Stimulated activated CD4-positive, alpha-beta T cell treated with anti-CD3 and anti-CD28 coated beads, Interleukin-2, amount 100 ng/mL, for 4 hours (primary cell): ENCODE data around the gene KRTAP1-5.
"Not testable (repeated sequence)": the region's sequence is repeated elsewhere in the genome, so short reads cannot be mapped to it uniquely, and the experiment has no call there.

ENCODE experiments used
- DNase-seq: peaks from one replicate; pipeline ENCODE4 v3.0.0-alpha.2; 2020; ENCODE audit warnings: low read depth

The KRTAP1-5 gene

DNA sequence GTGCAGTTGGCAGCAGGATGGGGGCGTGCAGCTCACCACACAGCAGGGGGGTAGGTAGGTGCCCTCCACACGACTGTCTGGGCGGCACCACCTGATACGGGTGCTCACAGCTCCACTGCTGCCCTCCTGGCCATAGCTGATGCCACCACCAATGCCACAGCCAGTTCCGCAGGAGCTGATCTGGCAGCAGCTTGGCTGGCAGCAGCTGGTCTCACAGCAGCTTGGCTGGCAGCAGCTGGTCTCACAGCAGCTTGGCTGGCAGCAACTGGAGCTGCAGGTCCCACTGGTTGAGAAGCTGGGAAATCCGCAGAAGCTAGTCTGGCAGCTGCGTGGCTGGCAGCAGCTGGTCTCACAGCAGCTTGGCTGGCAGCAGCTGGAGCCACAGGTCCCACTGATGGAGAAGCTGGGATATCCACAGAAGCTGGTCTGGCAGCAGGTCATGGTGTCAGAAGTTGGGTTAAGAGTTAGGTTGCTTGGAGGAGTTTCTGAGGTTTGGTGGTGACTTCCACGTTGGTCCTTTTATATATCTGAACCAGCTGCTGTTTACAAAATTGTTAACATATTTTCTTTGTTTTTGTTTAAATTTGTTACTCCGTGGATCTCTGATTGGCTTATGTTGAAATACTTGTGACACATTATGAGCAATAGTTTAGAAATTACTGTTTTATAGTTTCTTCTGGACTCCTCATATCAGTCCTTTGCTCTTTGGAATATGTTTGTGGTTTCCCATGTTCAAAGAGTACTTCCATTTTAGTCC, at the start of gene KRTAP1-5:
TSS of gene KRTAP1-5 (minus strand) at position 494 of the 757 bp plus-strand sequence. CDS start at position 441, 53 bp downstream.
- DNase-seq, result no peak

- DNase-seq, result no peak
Observed at GRCh38 chr17:41076788-41077187, 49.8 kb upstream of the KRTAP1-5 start.

DNA sequence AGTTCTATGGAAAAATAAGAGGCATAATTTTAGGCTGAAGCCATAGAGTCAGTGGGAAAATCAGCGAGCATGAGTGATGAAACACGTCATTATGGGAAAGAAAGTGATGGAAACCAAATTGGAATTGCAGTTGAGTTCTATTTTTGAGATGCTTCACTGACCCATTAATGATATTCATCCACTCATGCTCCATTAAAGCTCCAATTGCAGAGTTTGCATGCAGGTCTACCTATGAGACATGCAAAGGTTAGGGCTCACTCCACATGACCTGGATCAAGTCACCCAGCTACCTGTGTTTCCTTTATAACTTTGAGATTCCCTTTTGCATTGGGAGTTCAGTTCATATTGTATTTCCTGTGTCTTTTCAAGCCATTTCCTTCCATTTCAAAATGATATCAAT, 46.7 kb upstream of the KRTAP1-5 start:
- DNase-seq, result no peak

DNA sequence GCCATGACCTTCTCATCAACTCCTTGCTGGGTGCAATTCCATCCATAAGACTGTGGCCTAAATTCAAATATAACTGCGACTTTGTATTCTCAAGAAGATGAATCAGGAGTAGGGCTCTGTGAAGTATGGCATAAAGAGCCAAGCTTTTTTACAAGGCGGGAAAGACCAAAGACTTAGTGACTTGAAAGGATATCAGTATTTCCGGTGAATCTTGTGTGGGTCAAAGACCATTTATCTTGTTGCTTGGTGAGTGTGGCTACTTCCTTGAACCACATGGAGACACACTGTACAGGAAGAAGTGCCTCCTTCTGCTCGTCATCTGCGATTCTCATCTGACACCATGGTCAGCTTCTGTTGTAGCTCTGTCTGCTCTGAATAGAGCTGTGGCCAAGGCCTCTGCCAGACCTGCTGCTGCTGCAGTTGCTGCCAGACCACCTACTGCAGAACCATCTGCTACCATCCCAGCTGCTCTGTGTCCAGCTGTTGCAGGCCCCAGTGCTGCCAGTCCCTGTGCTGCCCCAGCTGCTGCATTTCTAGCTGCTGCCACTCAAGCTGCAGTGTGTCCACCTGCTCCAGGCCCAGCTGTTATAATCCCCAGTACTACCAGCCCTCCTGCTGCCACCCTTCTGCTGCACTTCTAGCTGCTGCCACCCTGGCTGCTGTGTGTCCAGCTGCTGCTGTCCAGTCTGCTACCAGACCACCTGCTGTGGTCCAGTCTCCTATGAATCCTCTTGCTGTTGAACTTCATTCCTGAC, 44.8 kb upstream of the KRTAP1-5 start:
- DNase-seq, result no peak

GRCh38 chr17:41069031-41069430, 42.0 kb upstream of the KRTAP1-5 start:
- DNase-seq, result no peak

DNA sequence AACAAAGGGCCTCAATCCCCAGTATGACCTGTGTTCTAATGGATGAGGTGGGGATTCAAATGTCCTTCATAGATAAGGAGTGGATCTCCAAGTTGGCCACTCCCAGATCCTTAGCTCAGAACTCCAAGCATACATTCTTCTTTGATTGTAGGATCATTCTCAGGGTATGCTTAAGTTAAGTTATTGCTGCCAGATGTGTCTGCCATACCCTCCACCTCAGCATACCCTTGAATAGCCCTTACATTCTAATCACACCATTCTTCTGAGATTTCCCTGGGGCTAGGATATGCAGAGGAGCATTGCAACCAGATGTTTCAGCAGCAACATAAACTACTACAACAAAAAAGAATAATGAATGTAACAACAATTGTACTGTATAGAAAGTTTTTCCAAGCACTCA, 40.3 kb upstream of the KRTAP1-5 start:
- DNase-seq, result no peak

DNA sequence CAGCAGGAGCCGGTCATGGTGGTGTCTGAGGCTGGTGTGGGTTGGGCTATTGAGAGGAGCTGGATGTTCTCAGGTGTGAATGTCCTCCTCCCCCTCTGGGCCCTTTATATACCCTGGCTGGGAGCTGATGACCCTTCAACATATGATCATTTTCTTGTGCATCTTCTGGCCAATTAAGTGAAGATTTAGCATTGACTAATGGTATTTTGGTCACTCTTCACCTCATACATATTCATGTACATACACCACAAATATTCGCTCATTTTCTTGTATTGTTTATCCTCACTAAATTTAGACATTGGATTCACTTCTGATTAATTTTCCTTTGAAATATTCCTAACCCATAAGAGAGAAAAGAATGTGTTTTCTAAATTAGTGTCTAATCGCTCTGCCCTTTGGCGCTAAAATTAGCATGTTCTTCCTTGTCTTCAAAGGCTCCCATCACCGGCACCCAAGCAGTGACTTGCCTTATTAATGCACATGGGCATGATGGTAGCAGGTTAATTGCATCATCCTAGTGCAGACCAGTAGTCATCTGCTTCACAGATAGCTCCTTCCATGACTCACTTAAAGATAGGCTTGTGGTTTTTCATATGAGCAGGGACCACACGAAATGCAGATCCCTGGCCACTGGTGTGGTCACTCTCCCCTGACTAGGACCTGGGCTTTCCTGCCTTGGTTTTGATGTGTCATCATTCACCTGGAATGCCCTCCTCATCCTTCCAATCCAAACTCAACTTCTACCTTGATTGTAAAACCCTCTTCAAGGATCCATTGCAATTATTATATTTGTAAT, 39.0 kb upstream of the KRTAP1-5 start, which contains the start of gene KRTAP2-4:
TSS of gene KRTAP2-4 (minus strand) at position 51 of the 796 bp plus-strand sequence. CDS start at position 17, 34 bp downstream.
- no peak for DNase-seq

GRCh38 chr17:41065016-41065689, 38.1 kb upstream of the KRTAP1-5 start:
- DNase-seq, result not testable (repeated sequence)

- DNase-seq, result no peak
Observed at GRCh38 chr17:41064301-41064700, 37.3 kb upstream of the KRTAP1-5 start.

DNA sequence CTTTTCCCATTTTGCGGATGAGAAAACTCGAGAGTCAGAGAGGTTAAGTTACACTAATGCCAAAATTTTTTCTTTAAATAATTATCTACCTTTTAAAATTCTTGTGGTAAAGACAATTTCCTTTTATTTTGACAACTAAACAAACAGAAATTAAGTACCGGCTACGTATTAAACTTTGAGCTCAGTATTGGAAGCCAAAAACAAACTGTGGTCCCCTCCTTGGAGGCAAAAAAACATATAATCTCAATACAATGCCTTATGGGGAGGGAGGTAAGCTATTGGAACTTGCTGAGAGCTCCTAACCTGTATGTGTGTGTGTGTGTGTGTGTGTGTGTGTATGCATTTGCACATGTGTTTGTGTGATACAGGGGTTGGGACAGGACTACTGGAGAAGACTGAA, 36.4 kb upstream of the KRTAP1-5 start:
- DNase-seq, result no peak

DNA sequence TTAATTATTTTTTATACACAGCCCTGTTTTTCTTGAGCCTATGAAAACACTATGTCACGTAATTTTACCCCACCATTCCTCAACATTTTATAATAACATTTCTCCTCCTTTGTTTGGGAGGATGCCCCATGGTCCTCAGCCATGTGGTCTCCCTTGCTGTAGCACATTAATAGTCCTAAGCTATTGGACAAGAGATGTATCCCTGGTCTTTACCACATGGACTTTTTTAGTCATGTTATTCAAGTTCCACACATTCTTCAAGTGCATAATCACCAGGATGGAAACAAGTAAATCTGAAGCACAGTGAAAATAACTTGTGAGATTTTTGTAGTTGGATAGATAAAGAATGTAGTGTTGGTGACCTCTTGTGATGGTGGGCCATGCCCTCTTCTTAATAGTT, 35.0 kb upstream of the KRTAP1-5 start:
- DNase-seq, result no peak

DNA sequence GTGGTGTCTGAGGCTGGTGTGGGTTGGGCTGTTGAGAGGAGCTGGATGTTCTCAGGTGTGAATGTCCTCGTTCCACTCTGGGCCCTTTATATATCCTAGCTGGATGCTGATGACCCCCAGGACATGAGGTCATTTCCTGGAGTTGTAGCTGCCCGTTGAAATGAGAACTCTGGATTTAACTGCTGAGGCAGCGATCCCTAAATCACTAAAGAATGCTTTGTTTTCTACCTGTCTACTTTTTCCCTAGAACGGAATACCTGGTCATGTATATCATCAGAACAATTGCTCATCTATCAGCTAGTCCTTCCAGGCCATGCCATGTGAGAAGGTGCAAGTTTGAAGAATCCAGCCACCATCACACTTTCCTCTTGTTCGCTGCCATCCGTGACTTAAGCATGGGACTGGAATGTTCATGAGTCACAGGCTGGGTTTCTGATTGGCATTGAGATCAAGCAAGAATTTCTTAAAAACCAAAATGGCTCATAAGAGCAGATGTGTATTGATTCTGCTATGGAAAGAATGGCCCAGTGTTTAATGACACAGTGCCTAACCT, 33.1 kb upstream of the KRTAP1-5 start, which contains the start of gene KRTAP2-3:
TSS of gene KRTAP2-3 (minus strand) at position 63 of the 553 bp plus-strand sequence. CDS start 64 bp downstream, outside the sequence.
- DNase-seq, result no peak

DNA sequence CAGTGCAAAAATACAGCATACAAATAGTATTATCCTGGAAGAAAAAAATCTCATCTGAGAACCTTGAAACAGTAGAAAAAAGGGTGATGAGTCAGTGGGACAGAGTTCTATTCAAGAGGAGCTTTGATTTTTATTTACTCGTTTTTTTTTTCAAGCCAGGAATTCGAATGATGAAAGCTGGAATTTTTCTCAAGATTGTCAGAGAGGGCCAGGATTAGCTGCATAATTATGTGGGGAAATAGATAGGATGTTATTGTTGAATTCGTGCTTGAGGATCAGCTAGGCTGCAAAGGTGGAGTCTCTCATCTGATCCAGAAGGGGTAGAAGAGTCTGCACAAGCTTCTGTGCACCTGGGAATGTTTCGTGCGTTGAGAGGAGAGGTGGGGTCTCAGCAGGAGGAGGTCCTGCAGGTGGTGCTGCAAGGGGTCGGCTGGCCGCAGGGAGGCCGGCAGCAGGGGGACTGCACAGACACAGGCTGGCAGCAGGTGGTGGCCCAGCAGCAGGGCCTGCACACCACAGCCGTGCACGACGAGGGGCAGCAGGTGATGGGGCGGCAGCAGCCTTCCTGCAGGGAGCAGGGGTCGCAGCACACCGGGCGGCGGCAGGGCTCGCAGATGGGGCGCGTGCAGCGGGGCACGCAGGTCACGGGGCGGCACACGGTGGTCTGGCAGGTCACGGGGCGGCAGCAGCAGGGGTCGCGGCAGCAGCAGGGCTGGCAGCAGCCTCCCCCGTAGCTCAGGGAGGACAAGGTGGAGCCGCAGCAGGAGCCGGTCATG, 32.5 kb upstream of the KRTAP1-5 start:
- not testable (repeated sequence) for DNase-seq

GRCh38 chr17:41058741-41059140, 31.7 kb upstream of the KRTAP1-5 start:
- DNase-seq, result no peak

DNA sequence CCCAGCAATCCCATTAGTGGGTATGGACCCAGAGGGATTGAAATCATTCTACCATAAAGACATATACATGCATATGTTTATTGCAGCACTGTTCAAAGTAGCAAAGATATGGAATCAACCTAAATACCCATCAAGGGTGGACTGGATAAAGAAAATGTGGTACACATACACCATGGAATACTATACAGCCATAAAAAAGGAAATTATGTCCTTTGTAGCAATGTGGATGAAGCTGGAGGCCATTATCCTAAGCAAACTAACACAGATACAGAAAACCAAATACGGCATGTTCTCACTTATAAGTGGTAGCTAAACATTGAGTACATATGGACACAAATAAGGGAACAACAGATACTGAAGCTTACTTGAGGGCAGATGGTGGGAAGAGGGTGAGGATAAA, 30.5 kb upstream of the KRTAP1-5 start:
- no peak for DNase-seq

GRCh38 chr17:41055130-41055529, 28.1 kb upstream of the KRTAP1-5 start, which contains the start of gene KRTAP2-2:
Gene KRTAP2-2 (minus strand): TSS chr17:41055230. CDS start chr17:41055211, 19 bp downstream.
- DNase-seq, result not testable (repeated sequence)

DNA sequence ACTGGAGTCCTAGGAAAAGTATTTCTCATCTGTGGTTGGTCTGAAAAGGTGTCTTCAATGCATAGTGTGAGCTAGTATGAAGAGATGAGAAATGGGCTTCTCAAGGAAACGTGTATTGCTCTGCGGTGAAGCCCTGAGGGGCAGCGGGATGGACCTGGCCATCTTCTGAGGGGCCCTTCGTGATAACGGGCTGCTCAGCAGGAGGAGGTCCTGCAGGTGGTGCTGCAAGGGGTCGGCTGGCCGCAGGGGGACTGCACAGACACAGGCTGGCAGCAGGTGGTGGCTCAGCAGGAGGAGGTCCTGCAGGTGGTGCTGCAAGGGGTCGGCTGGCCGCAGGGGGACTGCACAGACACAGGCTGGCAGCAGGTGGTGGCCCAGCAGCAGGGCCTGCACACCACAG, 27.5 kb upstream of the KRTAP1-5 start:
- DNase-seq, result not testable (repeated sequence)

DNA sequence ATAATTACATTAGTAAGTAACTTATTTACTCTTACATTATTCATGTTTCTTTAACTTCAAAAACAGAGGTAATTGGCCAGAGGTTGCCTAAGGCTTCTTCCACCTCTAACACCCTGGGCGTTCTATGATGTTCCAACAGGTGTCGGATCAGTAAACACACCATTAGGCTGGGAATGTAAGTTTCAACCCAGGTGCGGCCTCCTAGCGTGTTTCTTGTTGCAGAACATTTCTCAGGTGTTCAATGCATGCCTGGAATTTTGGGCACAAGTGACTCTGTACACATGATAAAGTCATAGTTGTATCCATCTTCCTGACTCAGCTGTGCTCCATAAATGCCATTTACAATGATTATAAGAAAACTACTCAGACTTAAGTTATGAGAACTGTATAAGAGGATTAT, 27.0 kb upstream of the KRTAP1-5 start:
- DNase-seq, result no peak

DNA sequence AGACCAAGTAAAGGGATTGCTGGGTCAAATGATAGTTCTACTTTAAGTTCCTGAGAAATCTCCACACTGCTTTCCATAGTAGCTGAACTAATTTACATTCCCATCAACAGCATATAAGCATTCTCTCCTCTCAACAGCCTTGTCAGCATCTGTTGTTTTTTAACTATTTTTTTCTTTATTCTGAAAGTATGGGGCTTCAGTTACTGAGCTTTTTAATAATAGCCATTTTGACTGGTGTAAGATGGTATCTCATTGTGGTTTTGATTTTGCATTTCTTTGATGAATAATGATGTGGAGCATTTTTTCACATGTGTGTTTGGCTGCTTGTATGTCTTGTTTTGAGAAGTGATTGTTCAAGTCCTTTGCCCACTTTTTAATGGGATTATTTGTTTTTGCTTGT, 25.6 kb upstream of the KRTAP1-5 start:
- no peak for DNase-seq

- DNase-seq, result no peak
Observed at GRCh38 chr17:41049110-41049509, 22.1 kb upstream of the KRTAP1-5 start.
